Uterine smooth muscle cell (primary cell): ENCODE data around the gene JADE2. TPM values are rescaled to one million over a fixed set of nuclear protein-coding genes. Genes with fewer than 3 reads are reported as not detected.

ENCODE experiments used
- total RNA-seq: library from RNA; depleted of rRNA; stranded (reverse); fragments of >200 nt; gene quantifications from 2 replicates; pipeline ENCODE4 v1.2.3, GENCODE V29; 2014

Gene JADE2
- 21.2 and 29.1 TPM in 2 replicates for total RNA-seq

DNA sequence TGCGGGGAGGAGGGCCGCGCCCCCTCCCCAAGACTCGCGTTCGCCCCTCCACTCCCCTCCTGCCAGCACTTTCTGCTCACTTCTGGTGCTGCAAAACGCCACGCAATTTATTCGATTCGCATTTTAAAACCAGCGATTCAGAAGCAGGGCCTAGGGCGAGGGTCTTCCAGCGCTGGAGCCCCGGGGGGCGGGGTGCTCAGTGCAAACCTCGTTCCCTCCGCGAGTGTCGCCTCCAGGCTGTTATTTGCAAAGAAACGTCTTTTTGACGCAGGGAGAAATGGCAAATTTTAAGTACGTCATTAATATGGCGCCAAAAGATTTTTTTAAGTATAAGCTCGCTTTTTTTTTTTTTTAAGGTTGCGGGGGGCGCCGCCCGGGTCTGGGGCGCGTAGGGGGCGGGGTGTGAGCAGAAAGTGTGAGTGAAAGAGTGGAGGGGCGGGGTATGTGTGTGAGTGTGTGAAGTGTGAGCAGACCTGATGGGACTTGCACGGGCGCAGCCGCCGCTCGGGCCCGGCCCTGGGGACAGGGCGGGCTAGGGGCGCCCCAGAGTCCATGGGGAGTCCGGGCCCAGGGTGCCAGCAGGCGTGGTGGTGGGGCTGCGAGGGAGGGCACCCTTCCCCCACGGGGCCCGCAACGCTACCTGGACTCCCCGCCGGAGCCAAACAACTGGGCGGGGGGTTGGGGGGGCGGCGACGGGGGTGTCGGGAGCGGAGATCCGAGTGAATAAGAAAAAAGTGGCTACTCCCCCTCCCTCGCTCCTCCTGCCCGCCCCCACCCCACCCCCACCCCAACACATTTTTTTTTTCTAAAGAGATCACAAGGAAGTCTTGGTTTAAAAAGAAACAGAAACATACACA lies at the start of gene JADE2:
Gene JADE2, plus strand, starts transcription at position 845 of the 857 bp plus-strand sequence. CDS start 10,188 bp downstream, outside the sequence.

Other genes starting within 250 kb of the JADE2 start
- gene CDKL3, start 158.5 kb upstream of the JADE2 start, total RNA-seq = 2.0 and 4.6 TPM in 2 replicates
- gene UBE2B, start 154.1 kb upstream of the JADE2 start, total RNA-seq = 28.0 and 28.2 TPM in 2 replicates
- gene CDKN2AIPNL, start 113.8 kb upstream of the JADE2 start, total RNA-seq = 23.6 and 42.1 TPM in 2 replicates
- 107 and 113 TPM in 2 replicates for gene SAR1B, start 107.2 kb downstream of the JADE2 start, total RNA-seq
- gene SEC24A, start 123.1 kb downstream of the JADE2 start, total RNA-seq = 28.1 and 30.9 TPM in 2 replicates
- 33.2 and 48.1 TPM in 2 replicates for gene CAMLG, start 212.9 kb downstream of the JADE2 start, total RNA-seq
- 20.1 and 28.0 TPM in 2 replicates for gene DDX46, start 233.1 kb downstream of the JADE2 start, total RNA-seq